GM20000 (cell line): ENCODE measurements around the gene COL6A2.

Source experiments
- DNase-seq: peaks from one replicate; pipeline ENCODE4 v3.0.0; 2012; ENCODE audit warnings: low spot score
- CTCF ChIP-seq: IDR thresholded peaks from 2 replicates; pipeline ENCODE4 v1.5.1; 2012; ENCODE audit warnings: mild to moderate bottlenecking, control low read depth; ENCODE audit errors: extremely low read depth, missing control alignments

COL6A2 gene

GRCh38 chr21:46152927-46153246 is 55.0 kb downstream of the COL6A2 start:
- no peak for TF ChIP-seq CTCF
- DNase-seq: no peak

GRCh38 chr21:46153247-46154154 is 55.6 kb downstream of the COL6A2 start:
- peak; percentile 85 for DNase-seq
- peak; percentile 80 for TF ChIP-seq CTCF

GRCh38 chr21:46154155-46154954 is 56.4 kb downstream of the COL6A2 start:
- DNase-seq: no peak
- no peak for TF ChIP-seq CTCF

- no peak for TF ChIP-seq CTCF
- DNase-seq: no peak
These were observed 57.1 kb downstream of the COL6A2 start for GRCh38 chr21:46154955-46155513.

DNA sequence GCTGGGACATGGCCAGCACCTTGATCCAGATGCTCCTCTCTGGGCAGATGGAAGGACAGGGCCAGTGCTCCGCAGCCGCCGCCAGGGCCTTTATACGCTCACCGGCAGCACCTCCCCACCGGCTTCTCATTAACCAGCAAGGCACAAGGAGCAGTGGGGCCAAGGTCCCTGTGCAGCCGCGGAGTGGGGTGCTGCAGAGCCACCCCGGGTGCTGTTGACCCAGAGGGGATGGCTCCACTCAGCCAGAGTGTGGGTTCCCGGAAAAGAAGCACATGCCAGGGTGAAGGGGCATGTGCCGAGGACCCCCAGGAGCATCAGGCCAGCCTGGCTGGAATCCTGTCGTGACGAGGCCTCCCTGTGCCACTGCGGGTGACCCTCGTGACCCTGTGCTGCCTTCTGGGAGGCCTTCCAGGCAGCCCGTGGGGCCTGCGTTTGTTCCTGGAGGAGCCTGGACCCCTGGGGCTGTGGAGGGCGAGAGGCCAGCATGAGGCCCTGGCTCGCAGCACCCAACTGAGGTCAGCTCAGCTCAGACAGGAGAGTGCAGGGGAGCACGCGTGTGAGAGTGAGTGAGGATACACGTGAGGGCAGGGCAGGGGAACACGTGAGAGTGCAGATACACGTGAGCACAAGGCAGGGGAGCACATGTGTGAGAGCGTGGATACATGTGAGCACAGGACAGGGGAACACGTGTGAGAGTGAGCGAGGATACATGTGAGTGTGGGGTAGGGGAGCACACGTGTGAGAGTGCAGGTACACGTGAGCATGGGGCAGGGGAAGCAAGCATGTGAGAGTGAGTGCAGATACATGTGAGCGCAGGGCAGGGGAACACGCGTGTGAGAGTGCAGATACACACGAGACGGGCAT is 57.8 kb downstream of the COL6A2 start, which contains the start of gene FTCD:
Gene FTCD (minus strand): TSS at position 66 of the 864 bp plus-strand sequence. CDS start 56 bp downstream, at position 10.
- TF ChIP-seq CTCF: no peak
- no peak for DNase-seq

- no peak for TF ChIP-seq CTCF
- DNase-seq: no peak
These were observed 58.4 kb downstream of the COL6A2 start for GRCh38 chr21:46156378-46156645.
